ENCODE measurements around the gene MAPK14.

MAPK14 gene

GRCh38 chr6:36141961-36142360 lies 114.4 kb downstream of the MAPK14 start:
- DNase-seq: no peak

- no peak for DNase-seq
These were observed 115.6 kb downstream of the MAPK14 start for GRCh38 chr6:36142971-36143838.

GRCh38 chr6:36145495-36145894 lies 117.9 kb downstream of the MAPK14 start:
- DNase-seq: no peak

- no peak for DNase-seq
These were observed 119.7 kb downstream of the MAPK14 start for GRCh38 chr6:36147294-36147693.

GRCh38 chr6:36149476-36149875 lies 121.9 kb downstream of the MAPK14 start:
- DNase-seq: no peak

GRCh38 chr6:36150283-36150682 lies 122.7 kb downstream of the MAPK14 start:
- no peak for DNase-seq

- no peak for DNase-seq
These were observed 126.7 kb downstream of the MAPK14 start for GRCh38 chr6:36154286-36154685.

GRCh38 chr6:36155662-36156061 lies 128.1 kb downstream of the MAPK14 start:
- no peak for DNase-seq

- no peak for DNase-seq
These were observed 132.6 kb downstream of the MAPK14 start for GRCh38 chr6:36160147-36160760.

Data from NCI-H2171 (cell line).